NCI-H460 (cell line): ENCODE results near the gene CALHM4. TPM values are rescaled to one million over a fixed set of nuclear protein-coding genes. Genes with fewer than 3 reads are reported as not detected.
A peak's percentile ranks its signal among the peaks of the same experiment; 100 is the strongest.

ENCODE experiments used
- DNase-seq: peaks from one replicate; pipeline ENCODE4 v3.0.0-alpha.2; 2016; ENCODE audit warnings: low read depth; ENCODE audit errors: extremely low read depth
- polyA plus RNA-seq: library from polyadenylated mRNA; depleted of rRNA; stranded (reverse); fragments of >200 nt; gene quantifications from 2 replicates; pipeline ENCODE4 v1.2.3, GENCODE V29; 2014; cell fraction: nucleus; rRNA removed
- total RNA-seq: library from RNA; depleted of rRNA; stranded (reverse); fragments of >200 nt; shearing (Covaris generic); gene quantifications from 2 replicates; pipeline ENCODE4 v1.2.3, GENCODE V29; 2014; rRNA removed

CALHM4 gene
- total RNA-seq: not detected in 2 replicates
- polyA plus RNA-seq: 0.13 TPM in 1 of 2 replicates, not detected in the other

DNA sequence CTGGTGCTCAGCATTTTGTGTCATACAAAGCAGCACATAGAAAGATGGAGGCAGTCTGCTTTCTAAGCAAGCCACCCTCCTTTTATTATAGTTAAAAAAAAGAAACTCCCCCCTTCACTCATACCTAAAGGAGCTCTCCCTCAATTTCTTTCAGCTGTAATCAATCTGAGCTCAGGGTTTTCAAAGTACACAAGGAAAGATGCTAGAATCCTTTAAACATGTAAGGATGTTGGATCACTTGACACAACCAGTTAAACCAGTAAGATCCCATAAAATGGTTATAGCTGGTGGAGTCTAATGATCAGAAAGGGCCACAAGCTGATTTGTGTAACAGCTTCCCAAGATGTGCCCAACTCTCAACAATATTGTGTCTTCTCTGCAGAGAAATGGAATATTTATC is at the start of gene CALHM4:
Gene CALHM4 (plus strand): TSS at position 301 of the 400 bp plus-strand sequence. CDS start 43 bp downstream, at position 344.
- DNase-seq: no peak

GRCh38 chr6:116507324-116507723 is 46.2 kb upstream of the CALHM4 start:
- no peak for DNase-seq

GRCh38 chr6:116508527-116508926 is 45.0 kb upstream of the CALHM4 start:
- no peak for DNase-seq

DNA sequence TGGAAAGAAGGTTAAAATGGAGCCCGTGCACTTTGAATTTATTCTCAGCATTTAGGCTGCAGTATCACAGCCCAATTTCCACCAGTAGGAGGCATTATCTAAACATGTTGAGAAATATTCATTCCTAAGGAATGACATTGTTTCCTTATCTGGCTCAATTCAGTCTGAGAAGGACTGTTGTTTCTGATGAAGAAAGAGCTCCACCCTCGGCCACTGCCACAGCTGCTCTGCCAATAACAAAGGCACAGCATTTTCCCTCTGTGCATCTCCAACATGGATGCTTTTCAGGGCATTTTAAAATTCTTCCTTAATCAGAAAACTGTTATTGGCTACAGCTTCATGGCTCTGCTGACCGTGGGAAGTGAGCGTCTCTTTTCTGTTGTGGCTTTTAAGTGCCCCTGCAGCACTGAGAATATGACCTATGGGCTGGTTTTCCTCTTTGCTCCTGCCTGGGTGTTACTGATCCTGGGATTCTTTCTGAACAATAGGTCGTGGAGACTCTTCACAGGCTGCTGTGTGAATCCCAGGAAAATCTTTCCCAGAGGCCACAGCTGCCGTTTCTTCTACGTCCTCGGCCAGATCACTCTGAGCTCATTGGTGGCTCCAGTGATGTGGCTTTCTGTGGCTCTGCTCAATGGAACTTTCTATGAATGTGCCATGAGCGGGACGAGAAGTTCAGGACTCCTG is 42.0 kb upstream of the CALHM4 start, which contains the start of gene CALHM5:
Gene CALHM5 (plus strand): TSS at position 216 of the 687 bp plus-strand sequence. CDS start 58 bp downstream, at position 274.
- DNase-seq: peak; percentile 48

DNA sequence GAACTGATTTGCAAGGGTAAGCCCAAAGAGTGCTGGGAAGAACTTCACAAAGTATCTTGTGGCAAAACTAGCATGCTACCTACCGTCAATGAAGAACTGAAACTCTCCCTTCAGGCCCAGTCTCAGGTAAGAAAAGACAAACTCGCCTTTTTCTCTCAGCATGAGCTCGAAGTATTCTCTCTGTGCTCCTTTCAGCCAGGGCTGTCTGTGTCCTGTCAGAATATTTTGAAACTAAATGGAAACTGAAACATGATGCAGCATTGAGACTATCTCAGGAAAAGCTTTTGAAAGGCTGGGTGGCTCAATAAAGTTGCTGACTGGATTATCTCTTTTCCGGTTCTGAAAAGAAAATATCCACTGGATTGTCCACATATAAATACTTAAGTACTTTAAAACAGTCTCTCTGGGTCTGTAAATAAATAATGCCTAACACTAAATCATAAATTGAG is 41.4 kb upstream of the CALHM4 start:
- DNase-seq: no peak

- DNase-seq: no peak
Observed at GRCh38 chr6:116512734-116513133, 40.8 kb upstream of the CALHM4 start.

- no peak for DNase-seq
Observed at GRCh38 chr6:116513224-116513875, 40.2 kb upstream of the CALHM4 start.

DNA sequence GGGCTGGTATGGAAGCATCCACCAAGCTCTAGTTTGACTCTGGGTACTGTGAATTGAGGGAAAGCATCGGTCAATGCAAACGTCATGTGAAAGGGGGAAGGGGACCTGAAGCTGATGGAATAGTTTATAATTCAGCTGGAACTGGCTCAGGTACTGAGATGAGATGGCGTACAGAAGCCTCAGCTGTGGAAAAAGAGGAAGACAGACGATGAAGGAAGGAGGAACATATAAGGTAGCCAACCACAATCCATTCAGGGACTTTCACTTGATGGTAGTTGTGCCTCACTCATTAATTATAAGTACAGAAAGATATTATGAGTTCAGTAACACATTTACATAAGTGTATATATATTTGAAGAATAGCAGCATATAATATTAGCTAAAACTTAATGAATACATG is 39.4 kb upstream of the CALHM4 start:
- no peak for DNase-seq

DNA sequence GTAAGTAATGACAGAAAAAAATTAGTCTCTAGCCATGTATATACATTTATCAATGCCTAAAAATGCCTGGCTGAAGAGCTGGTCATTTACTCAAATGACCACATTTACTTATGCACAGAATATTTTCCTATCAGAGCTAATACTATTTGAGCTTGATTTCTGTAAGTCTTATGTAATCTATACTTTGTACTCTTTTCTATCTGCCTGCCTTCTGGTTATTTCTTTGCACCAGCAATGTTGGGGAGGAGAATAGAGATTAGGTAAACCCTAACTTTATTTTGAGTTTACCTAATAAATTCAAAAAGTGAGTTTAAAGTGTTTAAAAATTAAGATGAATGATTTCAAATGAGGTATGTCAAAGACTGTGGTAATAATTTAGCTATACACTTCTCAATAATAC is 38.4 kb upstream of the CALHM4 start:
- no peak for DNase-seq

DNA sequence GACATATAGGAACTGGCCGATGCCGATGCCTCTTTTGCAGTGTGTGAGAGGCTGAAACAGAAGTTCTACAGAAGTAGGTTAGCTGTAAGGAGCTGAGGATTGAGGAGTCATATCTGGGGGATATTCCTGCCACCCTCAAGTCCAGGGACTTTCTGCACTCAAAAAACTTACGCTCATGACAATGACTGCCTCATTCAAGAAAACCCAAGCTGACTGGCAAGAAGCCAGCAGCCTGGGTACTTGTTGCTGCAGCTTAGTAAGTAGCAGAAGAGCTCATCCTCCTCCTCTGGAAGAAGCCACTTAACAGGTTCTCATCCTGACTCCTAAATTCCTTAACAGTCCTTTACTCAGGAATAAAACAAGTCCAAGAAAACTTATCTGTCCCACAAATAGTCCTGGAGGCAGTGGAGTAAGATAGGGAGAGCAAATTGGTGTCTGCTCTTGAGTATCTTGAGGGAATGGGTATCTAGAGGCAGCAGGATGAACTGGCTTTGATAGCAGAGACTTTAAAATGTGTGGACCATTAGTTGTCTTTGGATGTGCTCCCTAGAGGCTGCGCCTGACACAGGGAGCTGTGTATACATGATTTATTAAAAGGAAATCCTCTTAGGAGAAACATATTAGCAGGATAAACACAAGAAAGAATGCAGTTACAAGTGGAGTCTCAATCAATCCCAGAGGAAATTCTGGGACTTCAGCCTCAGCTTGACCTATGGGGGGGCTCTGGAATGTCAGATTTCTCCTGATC is 34.8 kb upstream of the CALHM4 start:
- no peak for DNase-seq

DNA sequence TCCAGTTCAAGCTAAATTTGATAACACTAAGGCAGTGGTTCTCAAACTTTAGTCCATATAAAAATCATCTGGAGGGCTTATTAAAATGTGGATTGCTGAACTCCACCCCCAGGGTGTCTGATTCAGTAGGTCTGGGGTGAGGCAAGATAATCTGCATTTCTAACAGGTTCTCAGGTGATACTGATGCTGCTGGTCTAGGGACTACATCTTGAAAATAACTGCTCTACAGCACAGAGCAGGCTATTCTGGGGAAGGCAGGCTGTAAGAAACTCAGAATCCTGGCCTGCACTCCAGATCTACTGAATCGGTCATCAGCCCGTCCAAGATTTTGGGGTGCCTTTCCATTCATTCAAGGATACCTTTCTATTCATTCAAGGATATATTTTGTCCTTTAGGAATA is 30.7 kb upstream of the CALHM4 start:
- no peak for DNase-seq

DNA sequence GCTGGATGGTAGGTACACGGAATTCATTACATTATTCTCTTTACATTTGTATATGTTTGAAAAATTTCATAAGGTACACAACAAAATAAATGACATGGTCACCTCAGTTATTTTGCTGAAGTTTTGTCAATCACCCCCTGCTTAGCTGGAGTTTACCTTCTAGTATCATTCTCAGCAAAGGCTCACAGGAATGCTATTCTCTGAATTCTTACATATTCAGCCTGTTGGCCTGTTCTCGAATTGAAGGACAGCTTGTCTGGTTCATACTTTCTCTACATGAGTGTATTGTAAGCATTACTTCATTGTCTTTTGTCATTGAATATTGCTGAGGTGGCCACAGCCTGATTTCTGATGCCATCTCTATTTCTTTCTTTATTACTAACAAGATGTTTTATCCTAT is 29.3 kb upstream of the CALHM4 start:
- DNase-seq: no peak

DNA sequence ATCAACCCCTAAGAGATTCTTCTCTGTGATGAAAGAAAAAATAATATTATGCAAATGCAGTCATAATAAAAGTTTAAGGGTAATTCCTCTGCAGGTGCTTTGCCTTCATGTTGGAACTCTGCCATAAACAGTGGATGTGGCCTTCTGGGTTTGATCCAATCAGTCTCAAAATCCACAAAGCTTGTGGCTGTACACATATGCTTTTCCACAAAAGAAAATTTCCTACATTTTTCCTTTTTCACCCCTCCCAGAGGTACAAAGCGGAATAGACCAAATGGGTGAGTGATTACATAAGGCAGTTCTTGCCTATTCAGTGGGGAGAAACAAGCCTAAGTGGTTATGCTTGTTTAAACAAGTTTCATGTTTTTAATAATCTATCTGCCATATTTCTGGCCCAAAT is 25.4 kb upstream of the CALHM4 start:
- no peak for DNase-seq

DNA sequence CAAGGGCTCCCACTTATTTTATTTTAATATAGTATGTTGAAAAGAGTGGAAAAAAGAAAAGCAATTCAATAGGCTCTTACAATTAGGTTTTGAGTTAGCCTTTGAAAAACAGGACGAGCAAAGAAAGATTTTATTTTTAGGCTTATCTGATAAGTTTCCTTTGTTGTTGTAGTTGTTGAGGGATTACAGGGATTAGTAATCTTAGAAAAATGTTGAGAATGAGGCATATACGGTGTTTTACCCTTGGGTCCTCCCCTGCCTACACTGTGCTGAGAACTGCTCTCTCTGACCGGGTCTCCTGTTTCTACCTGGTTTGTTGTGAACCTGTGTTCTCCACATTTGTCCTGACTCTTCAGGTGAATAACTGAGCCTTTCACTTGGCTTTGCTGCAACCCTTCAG is 24.8 kb upstream of the CALHM4 start:
- no peak for DNase-seq

DNA sequence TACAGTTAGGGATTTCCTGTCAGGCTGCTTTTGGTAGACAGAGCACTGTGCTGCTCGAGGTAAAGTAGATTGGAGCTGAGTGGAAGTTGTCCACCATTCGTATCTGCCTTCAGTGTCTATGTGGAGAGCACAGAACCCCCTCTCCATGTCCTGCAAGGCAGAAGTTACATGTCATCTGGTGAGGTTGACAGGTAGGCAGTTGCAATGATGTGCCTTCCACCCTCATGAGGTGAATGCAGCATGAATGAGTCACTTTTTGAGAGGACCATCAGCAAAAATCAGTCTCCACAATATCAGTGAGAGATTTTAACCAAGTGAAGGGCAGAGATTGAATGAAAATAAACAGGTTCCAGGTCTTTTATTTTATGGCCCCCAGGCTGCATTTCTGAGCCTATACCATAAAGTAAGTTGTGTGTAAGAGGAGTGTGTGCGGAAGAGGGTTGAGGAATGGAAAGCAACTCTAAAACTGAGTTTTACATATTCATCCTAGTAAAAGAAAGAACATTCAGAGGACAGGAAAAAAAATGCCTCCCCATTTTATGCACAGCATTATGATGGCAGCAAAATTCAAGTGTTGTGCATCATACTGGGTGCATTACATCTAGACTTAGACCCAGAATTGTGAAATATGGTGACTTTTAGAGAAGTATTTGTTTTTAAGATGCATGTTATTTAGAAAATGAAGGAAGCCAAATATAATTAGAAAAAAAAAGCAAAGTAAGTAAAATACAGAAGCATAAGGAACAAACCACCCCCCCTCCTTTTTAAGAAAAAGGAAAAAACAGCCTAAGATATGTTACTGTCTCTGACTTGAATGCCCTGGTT is 23.9 kb upstream of the CALHM4 start:
- no peak for DNase-seq

GRCh38 chr6:116530436-116530835 is 23.1 kb upstream of the CALHM4 start:
- DNase-seq: no peak

DNA sequence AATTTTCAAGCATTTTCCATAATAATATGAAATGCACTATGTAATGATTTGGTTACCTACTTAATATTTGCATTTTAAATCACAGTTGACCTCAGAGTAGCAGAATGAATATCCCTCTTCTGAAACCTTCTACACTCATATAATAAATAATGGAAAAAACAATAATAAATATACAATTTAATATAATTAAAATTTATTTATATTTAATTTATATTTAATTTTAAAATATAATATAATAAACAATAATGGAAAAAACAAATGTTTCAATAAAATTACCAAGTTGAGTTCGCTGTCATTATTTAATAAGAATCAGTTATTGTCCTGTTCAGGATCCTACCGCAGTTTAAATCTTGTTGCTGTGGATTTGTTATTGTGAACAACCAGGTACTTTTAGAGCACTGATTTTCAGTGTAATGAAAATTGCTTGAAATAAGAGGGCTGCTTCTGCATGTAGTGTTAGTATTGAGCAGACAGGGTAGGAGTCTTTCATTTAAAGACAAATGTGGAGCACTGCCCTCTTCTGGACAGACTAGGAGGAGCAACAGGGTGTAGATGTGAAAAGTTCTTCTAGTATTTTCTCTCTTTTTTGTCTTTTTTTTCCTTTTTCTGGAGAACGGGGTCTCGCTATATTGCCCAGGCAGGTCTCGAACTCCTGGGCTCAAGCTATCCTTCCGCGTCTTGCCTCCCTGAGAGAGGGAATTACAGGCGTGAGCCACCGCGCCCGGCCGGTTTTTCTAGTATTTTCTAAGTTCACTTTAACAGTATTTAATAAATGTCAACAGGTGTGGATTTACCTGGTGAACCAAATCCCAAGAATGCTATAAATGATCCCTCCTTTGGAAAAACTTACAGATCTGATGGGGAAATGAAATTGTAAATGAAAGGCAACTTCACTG is 21.6 kb upstream of the CALHM4 start:
- DNase-seq: peak; percentile 44

DNA sequence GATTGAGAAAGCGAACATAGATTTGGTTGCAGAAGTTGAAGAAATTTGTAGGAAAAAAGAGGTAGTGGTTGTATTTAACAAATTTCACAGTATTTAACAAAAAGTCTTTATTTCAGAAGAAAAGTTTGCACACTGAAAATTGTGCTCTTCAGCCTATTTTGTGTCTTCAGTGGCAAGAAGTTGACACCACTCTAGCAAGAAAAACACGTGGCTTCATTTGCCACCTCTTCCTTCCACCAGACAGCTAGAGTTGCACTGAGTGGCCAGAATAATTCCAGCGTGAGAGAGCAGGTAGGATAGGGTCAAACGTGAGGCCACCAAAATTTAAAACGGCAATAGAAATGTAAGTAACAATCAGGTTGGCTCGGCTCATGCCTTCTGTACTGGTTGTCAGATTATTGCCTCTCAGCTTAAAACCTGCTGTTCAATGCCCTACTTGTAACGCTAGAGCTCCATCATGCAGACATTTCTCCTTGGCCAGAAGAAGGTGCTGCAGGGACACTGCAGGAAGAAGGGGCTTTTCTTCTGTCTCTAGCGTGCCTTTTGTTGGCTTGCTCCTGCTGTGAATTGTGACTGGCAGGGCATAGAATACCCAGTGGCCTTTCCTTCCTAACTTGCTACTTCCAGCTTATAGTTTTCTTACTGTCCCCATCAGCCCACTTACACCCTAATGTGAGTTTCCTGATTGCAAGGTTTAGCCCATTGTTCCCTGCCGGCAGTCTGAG is 20.2 kb upstream of the CALHM4 start:
- DNase-seq: no peak

- DNase-seq: no peak
Observed at GRCh38 chr6:116535109-116535508, 18.4 kb upstream of the CALHM4 start.
